Daoy (cell line): Measurements from ENCODE around the gene HORMAD2. TPM values are rescaled to one million over a fixed set of nuclear protein-coding genes. Genes with fewer than 3 reads are reported as not detected.

Source experiments
- DNase-seq: peaks from one replicate; pipeline ENCODE4 v3.0.0-alpha.2; 2015; ENCODE audit warnings: low read depth
- total RNA-seq: library from RNA; depleted of rRNA; stranded (reverse); fragments of >200 nt; shearing (Covaris generic); gene quantifications from 2 replicates; pipeline ENCODE4 v1.2.3, GENCODE V29; 2014

The HORMAD2 gene
- total RNA-seq, 1 experiment from 2014 or later: not detected

- no peak for DNase-seq
These were observed 24.4 kb downstream of the HORMAD2 start for GRCh38 chr22:30104501-30105156.

GRCh38 chr22:30105483-30105882 is 25.2 kb downstream of the HORMAD2 start:
- no peak for DNase-seq

DNA sequence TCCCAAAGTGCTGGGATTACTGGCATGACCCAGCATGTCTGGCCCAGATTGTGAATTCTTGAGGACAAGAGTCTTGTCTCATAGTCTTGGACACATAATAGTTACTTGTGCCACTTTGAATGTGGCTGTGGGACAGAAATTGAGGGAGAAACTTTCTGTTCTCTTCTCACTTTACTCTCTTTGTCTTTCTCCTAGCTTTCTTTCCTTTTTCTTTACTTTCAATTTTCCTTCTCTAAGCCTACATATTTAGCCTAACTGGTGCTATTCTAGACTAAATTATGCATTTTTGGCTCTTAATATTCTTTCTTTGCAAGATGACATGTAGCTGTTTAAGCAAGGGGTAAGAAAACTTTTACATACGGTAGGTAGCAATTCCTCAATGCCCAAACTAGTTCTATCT is 33.2 kb downstream of the HORMAD2 start:
- DNase-seq: no peak

DNA sequence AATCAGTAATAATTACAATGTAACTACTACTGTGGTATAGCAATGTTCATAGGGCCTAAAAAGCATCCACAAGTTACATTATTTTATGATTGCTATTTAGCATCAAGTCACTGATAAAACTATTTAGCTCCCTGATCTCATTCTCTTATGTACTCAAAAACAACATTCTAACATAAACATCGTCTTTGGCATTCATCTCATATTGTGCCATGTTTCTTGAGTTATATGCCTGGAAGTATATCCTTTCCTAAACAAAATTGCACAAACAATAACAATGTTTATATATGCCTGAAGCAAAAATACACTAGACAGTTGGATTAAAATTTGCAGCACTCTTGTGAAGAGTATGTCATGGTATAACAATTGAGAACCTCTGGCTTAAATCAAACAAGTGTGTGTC is 34.1 kb downstream of the HORMAD2 start:
- no peak for DNase-seq

DNA sequence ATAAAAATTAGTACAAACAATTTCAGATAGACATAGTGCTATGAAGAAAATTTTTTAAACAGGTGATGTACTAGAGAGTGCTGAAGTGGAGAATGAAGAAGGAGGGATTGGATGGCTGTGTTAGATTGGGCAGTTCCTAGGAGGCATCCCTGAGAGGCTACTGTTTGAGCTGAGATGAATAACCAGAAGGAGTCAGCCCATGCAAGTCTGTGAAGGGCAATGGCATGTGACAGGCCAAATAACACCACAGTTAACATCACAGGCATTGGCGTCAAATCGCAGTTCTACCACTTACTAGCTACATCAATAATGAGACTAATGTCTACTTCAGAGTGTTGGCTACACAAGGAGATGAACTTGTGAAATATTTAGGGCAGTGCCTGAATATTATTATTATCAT is 35.4 kb downstream of the HORMAD2 start:
- no peak for DNase-seq

DNA sequence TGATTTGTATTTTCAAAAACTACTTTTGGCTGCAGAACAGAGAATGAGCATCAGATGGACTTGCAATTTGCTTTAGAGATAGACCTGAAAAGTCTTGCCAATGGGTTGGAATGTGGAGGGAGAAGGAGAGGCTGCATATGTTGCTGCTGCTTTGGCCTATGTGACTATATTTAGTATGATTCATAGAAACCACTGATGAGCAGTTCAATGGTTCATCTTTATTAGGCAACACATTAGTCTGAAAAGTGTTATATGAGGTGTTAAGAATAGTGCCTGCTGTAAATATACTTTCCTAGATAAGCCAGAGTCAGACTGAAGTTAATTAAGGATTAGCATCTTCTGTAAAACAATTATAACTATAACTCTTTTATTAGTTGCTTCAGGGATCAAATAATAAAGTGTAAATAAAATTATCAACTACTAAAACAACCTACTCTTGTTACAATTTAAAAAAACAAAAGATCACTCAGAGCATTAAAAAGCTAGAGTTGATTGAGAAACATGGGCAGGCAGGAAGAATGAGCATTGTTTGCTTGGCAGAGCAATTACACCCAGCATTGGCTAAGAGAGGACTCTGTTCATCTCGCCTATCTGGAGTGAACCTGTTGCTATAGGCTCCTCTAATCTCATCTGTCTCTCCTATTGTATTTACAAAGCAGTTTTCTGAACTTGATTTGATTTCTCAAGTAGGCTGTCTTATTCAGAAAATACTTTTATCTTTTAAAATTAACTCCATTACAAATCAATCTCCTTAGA is 36.3 kb downstream of the HORMAD2 start:
- DNase-seq: peak; percentile 48

GRCh38 chr22:30117256-30117655 is 37.0 kb downstream of the HORMAD2 start:
- no peak for DNase-seq

DNA sequence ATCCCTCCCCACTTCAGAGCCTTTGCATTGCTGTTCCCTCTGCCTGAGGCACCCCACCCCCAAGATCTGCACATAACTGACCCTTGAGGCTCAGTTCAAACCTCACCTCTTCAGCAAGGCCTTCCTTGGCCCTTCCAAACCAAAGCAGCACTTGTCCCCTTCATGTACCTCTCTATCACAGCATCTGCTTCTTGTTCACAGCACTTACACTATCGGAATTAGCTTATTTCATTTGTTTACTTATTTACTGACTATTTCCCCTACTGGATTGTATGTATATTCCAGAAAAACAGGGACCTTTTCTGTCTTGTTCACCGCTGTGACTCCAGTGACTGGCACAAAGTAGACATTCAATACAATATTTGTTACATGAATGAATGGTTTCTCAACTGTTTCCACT is 38.0 kb downstream of the HORMAD2 start:
- no peak for DNase-seq

GRCh38 chr22:30121960-30122359 is 41.7 kb downstream of the HORMAD2 start:
- DNase-seq: no peak

DNA sequence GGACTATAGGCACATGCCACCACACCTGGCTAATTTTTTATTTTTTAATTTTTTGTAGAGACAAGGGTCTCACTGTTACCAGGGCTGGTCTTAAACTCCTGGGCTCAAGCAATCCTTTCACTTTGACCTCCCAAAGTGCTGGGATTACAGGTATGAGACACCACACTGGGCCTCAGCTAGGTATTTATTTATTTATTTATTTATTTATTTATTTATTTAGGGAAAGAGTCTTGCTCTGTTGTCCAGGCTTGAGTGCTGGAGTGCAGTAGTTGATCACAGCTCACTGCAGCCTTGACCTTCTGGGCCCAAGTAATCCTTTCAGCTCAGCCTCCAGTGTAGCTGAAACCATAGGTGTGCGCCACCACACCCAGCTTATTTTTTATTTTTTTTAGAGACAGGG is 43.2 kb downstream of the HORMAD2 start:
- no peak for DNase-seq

- no peak for DNase-seq
These were observed 47.5 kb downstream of the HORMAD2 start for GRCh38 chr22:30127749-30128166.

DNA sequence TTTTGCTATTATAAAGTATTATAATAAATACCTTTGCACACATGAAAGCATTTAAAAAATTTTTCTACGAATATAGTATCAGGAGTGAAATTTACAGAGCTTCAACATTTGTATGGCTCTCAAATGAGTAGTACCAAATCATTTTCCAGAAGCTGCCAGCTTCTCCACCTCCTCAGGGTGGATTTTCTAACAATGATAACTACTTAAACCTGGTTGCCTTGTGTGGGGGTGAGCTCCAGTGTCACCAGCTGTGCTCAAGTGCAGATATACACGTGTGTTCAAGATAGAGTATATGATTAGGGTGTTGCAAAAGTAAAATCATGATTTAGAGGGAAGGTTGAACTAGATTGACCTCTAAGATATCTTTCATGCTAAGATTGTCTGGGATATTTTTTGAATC is 48.2 kb downstream of the HORMAD2 start:
- no peak for DNase-seq

- peak; percentile 17 for DNase-seq
These were observed 49.4 kb downstream of the HORMAD2 start for GRCh38 chr22:30129636-30130035.

- no peak for DNase-seq
These were observed 52.2 kb downstream of the HORMAD2 start for GRCh38 chr22:30132290-30132996.

DNA sequence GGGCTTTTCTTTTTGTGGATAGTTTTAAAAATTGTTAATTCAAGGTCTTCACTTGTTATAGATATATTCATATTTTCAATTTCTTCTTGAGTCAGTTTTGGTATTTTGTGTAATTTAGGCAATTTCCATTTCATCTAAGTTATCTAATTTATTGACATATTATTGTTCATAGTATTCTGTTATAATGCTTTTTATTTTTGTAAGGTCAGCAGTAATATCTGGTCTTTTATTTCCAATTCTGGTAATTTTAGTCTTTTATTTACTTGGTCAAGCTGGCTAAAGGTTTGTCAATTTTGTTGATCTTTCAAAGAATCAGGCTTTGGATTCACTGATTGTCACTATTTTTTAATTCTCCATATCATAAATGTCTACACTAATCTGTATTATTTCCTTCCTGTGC is 60.1 kb downstream of the HORMAD2 start:
- no peak for DNase-seq

DNA sequence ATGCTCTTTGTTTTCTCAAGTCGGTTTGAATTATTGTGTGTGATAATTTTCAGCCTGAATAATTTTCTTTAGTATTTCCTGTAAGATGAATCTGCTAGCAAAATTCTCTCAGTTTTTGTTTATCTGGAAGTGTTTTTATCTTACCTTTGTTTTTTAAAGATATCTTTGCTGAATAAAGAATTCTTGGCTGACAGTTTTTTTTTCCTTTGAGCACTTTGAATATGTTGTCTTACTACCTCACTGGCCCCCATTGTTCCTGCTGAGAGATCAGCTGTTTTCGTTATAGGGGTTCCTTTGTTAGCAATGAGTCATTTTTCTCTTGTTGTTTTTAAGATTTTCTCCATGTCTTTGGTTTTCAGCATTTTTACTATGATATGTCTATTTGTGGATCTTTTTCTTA is 63.0 kb downstream of the HORMAD2 start:
- DNase-seq: no peak

GRCh38 chr22:30144391-30144790 is 64.1 kb downstream of the HORMAD2 start:
- DNase-seq: no peak

- no peak for DNase-seq
These were observed 69.9 kb downstream of the HORMAD2 start for GRCh38 chr22:30150212-30150611.

GRCh38 chr22:30158277-30158676 is 78.0 kb downstream of the HORMAD2 start:
- no peak for DNase-seq

DNA sequence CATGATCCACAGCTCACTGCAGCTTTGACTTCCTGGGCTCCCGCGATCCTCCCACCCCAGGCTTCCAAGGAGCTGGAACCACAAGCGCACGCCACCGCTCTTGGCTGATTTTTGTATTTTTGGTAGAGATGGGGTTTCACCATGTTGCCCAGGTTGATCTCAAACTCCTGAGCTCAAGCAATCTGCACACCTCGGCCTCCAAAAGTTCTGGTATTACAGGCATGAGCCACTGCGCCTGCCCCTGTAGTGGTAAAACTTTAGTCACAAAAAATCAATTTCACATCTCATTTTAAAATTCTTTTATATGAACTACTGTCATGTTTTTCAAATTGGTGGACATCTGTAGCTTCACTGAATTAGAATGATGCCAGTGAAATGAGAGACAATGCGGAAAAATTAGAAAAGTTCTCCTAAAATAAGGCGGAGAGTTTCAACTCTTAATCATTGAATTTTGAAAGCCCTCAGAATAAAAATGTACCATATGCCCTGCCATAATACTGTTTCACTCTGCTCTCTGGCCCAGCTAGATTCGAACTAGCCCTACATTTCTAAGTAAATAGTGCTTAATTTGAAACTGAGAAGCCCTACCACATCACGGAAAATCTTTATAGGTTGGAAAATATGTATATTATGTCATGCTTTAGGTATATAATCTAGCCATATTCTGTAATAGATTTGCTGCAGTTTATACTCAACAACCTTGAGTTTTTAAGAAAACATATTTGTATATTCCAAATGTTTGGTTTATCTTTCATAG is 78.7 kb downstream of the HORMAD2 start:
- DNase-seq: no peak

- peak; percentile 53 for DNase-seq
These were observed 79.5 kb downstream of the HORMAD2 start for GRCh38 chr22:30159561-30160353.
